Daoy (cell line): ENCODE measurements around the gene MRPL1. TPM values are rescaled to one million over a fixed set of nuclear protein-coding genes. Genes with fewer than 3 reads are reported as not detected.
"Not testable (repeated sequence)": the region's sequence is repeated elsewhere in the genome, so short reads cannot be mapped to it uniquely, and the experiment has no call there.

Source experiments
- DNase-seq: peaks from one replicate; pipeline ENCODE4 v3.0.0-alpha.2; 2015; ENCODE audit warnings: low read depth
- total RNA-seq: library from RNA; depleted of rRNA; stranded (reverse); fragments of >200 nt; shearing (Covaris generic); gene quantifications from 2 replicates; pipeline ENCODE4 v1.2.3, GENCODE V29; 2014

Gene MRPL1
- total RNA-seq, 1 experiment from 2014 or later = 37.4 TPM

DNA sequence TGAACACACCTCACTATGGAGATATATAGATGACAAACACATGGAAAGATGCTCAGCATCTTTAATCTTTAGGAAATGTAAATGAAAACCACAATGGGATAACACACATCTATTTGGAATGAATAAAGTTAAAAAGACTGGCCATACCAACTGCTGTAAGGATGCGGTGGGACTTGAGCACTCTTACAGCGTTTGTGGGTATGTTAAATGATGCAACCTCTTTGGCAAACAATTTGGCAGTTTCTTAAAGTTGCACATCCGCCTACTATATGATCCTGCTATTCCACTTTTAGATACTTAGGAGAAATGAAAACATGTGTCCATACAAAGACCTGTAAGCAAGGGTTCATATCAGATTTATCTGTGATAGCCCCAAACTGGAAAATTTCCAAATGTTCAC, 50.7 kb downstream of the MRPL1 start:
- DNase-seq = no peak

DNA sequence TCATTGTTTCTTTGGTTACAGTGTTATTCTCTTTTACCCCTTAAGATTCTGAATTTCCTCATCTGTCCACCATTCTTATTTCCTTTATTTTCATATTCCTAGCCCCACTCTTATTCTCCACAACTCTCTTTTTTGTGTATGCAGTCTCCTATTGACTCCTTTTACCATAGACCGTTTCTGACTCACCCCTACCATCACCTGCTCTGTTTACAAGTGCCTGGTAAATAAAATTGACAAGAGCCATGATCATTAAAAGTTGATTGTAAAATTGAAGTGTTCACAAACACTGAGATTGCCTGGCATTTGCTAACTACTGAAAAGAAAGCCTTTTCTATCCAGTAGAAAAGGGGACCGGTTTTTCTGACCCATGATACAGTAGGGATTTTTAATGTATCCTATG, 54.4 kb downstream of the MRPL1 start:
- DNase-seq = no peak

DNA sequence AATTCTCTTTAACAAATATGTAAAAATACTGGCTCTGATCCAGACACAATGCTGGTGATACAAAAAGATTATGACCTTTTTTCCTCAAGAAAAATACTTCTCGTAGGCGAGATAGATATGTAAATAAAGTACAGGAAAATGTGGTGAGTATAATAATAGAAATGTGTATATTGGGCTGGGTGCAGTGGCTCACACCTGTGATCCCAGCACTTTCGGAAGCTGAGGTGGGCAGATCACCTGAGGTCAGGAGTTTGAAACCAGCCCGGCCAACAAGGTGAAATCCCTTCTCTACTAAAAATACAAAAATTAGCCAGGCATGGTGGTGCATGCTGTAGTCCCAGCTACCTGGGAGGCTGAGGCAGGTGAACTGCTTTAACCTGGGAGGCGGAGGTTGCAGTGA, 55.0 kb downstream of the MRPL1 start:
- DNase-seq = no peak

DNA sequence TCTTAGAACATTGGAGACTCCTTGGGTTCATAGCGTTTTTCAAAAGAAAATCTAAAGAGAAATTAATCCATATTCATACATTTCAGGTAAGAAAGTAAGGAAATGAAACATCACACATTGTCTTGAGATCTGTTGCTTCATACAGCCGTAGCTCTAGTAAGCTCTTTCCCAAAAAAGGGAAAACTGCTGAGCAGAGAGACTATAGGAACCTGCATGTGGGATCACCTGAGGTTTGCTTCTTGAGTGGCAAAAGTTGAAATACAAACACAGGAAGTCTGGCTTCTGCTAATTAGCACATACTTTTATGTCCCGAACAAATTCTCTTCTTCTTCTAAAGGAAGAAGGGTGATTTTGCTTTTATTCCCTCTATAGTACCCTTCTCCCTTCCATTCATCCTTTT, 57.7 kb downstream of the MRPL1 start:
- no peak for DNase-seq

DNA sequence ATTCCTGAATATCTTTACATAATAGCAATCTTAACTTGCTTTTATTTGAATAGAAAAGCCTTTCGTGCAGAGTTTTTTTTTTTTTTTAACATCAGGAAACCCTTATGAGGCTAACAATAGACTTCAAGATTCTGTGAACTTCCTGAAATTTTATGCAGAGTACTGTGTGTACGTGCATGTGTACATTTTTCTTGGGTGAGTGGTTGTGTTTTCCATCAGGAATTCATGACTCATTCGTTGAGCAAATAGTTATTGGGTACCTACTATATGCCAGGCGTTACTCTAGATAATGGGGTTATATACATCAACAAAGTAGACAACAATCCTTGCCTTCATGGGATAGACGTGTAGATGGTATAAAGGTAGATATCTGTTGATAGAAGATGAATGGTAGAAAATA, 59.1 kb downstream of the MRPL1 start:
- DNase-seq = peak; percentile 58

DNA sequence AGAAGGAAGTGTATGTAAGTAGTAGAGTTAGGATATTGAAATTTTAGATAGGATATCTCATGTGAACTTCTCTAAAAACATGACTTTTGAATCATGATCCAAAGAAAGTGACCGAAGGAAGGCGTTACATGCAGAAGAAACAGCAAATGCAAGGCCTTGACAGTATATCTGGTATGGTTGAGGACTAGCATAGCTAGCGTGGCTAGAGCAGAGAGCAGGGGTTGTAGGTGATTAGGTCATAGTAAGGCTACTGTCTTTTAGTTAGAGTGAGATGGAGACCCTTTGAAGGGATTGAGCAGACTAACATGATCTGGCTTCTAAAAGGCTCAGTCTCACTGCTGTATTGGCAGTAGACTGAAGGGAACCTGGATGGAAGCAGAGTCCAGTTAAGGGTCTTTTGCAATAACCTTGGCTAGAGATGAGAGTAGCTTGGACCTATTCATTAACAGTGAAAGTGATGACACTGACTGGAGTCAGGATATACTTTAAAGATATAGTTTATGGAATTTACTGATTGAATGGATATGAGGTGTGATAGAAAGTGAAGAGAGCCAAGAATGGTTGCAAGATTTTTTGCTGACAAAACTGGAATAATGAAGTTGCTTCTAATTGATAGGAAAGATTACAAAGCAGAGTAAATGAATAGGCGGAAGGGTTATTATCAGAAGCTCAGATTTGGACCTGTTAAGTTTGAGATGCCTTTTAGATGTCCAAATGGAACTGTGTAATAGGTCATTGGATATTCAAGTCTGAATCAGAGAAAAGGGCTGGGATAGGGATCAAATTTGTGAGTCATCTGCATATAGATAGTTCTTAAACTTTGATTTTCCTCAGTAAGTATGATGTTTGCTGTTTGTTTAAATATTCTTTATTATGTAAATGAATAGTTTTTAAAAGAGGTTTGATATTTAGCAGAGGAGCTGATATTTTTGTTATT, 59.8 kb downstream of the MRPL1 start:
- DNase-seq = no peak

DNA sequence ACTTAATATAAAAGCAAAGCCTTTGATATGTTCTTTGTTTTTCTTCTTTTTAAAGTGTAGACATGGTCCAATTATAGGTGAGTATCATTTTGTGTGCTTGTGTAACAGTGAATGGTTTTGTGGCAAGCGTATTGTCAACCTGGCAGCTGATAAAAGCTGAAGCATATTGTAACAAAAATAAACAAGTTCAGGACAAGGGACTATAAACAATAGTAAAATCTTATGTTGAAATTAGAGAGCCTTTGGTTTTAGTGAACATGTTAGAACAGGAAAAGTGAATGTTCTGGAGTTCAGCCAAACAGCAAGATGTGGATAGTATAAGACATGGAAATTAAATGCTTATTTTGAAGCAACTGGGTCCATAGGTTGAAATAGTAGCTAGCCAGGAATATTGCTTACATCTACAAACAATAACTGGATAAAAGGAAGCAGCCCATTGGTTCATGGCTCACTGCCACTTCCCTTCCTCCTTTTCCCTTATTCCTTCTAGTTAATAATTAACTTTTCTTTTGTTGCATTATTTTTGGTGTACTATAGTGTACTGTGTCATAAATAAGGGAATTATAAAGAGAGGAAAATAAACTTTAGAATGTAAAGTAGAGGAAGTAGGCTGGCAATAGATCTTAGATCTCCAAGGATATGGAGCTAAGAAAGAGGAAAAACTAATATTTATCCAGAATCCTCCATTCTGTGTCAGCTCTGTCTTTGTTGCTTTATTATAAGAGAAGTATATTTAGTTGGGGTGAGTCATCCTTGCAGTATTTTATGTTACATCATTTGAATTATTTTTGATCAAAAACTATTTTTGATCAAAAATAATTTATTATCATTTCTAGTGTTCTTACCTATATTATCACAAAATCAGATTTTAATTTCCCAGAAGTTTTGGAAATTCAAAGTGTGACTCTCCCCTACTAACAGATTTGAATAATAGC, 65.6 kb downstream of the MRPL1 start:
- no peak for DNase-seq

DNA sequence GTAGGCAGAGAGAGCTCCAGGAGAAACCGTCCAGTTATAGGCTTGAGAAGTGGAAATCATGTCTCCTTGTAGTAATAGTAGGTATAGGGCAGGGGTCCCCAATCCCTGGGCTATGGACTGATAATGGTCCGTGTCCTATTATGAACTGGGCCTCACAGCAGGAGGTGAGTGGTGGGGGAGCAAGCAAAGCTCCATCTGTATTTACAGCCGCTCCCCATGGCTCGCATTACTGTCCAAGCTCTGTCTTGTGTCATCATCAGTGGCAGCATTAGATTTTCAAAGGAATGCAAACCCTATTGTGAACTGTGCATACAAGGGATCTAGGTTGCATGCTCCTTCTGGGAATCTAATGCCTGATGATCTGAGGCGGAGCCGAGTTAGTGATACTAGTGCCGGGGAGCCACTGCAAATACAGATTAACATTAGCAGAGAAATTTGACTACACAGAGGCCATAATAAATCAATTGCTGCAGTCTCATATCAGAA, 67.6 kb downstream of the MRPL1 start:
- no peak for DNase-seq

DNA sequence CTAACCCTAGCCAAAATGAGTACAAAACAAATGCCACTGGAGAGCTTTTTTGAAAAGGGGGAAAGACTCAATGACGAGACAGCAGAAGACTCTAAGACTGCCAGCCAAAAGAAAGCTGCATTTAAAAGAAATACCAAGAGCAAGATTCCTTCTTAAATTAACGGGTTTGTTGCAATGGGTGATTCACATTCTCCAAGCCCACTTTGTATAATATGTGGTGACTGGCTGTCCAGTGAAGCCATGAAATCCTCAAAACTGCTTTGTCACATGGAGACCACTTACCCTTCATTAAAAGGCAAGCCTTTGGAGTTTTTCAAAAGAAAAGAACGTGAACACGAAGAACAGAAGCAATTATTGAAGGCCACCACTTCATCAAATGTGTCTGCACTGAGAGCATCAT, 68.2 kb downstream of the MRPL1 start:
- no peak for DNase-seq

DNA sequence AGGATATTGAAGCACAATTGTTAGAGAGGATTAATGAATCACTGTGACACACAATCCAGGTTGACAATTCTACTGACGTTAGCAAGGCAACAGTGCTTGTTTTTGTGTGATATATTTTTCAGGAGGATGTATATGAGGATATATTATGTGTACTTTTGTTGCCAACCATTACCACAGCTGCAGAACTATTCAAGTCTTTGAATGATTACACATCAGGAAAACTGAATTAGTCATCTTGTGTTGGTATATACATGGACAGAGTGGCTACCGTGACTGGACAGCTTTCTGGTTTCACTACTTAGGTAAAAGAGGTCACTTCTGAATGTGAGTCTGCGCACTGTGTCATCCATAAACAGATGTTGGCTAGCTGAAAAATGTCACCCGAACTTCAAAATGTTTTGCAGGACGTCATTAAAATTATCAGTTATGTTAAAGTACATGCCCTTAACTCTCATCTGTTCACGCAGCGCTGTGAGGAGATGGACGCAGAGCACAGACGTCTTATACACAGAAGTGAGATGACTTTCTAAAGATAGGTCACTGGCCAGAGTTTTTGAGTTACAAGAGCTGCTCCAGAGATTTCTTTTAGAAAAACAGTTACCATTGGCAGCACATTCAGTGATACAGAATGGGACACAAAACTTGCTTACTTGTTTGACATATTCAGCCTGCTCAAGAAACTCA, 69.0 kb downstream of the MRPL1 start:
- peak; percentile 8 for DNase-seq

DNA sequence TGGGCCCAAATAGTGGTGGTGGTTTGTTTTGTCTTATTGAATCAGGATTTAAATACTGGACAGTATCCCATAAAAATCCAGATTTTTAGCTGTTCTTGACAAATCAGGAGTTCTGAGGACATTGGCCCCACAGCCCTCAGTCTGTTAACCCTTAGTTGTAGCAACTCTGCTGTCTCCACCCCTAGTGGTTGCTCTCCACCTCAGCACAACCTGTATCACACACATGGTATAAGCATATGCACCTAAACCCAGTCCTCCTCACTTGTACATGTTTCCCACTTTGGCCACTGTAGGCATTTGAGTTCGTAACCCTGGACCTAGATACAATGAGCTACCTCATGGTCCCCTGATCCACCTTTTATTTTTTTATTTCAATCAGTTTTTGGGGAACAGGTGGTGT, 75.9 kb downstream of the MRPL1 start:
- DNase-seq = no peak

DNA sequence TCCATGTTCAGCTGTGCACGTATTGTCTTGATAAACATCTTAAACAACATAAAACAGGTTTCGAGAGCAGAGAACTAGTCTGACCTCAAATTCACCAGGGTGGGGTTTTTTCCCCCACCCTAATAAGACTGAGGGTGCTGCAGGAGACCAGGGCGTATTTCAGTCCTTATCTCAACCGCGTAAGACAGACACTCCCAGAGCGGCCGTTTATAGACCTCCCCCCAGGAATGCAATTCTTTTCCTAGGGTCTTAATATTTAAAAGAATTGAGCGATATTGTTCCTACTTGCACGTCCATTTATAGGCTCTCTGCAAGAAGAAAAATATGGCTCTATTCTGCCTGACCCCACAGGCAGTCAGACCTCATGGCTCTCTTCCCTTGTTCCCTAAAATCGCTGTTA, 83.3 kb downstream of the MRPL1 start:
- DNase-seq = not testable (repeated sequence)

DNA sequence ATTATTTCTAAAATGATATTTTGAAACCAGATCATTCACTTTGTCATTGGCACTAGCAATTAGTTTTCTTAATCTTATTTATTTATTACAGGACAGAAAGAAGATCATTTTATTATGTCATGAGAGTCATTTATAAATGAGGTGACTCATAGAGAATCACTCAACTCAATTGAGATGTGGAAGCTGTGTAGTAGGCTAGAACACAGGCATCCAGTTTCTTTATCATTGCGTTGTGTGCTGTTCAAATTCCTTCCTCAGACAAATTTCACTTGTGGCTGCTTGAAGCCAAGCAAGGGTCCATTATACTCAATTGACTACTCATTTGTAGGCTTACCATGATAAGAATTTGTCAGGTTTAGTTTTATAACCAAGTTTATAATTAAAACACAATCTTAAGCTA, 87.6 kb downstream of the MRPL1 start:
- DNase-seq = no peak

DNA sequence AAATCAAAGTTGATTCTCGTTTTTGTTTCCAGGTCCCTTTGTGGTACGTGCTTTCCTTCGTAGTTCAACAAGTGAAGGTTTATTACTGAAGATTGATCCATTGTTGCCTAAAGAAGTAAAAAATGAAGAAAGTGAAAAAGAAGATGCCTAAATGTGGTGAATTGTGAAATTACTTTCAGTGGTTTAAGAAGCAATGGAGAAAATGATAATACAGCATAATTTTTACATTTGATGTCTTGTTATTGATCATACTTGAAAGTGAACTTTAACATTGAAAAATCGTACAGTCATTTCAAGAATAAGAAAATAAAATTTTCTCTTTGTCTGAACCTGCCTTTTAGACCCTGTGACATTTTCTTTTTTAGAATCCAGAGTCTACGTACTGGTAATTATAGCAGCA, 89.8 kb downstream of the MRPL1 start:
- no peak for DNase-seq

DNA sequence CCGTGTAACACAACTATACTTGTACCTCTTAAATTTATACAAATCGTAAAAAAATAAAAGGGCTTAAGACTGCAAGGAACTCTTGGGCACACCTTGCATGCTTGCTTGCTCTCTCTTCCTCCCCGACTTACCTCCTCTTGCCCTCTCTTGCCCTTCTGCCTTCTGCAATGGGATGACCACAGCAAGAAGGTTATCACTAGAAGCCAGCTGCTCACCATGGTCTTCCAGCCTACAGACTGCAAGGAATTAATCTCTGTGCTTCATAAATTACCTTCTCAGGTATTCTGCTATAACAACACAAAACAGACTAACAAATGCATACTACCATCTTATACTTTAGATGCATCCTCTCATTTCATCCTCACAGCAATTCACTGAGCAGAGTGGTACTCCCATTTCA, 92.1 kb downstream of the MRPL1 start:
- no peak for DNase-seq

DNA sequence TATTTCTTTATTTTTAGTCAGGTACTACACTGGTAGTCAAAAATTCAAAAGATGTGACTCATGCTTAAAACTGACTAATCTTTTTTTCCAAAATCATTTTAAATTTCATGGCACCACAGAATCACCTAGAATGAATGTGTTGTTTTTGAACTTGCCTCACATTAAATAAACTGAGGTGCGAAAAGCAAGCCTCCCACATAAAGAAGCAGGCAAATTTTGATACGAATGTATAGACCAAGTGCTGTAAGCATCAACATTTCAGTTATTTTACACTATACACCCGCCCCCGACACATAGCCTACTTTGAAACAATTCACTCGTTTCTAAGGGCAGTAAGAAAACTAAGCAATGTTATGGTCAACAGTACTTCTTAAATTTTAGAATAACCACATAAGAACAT, 94.3 kb downstream of the MRPL1 start:
- DNase-seq = no peak

DNA sequence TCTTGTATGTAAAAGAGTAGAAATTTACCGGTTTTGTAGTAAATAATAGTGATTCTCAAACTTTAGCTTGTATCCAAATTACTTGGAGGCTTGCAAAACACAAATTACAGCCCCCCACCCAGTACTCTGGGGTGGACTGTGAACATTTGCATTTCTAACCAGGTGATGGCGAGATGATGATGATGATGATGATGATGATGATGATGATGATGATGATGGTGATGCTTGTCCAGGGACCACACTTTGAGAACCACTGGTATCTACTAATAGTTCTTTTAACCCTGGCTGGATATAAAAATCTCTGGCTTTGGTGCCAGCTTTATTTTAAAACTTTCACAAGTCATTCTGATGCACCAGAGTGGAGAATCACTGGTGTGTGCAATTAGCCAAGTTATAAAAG, 96.3 kb downstream of the MRPL1 start:
- no peak for DNase-seq

DNA sequence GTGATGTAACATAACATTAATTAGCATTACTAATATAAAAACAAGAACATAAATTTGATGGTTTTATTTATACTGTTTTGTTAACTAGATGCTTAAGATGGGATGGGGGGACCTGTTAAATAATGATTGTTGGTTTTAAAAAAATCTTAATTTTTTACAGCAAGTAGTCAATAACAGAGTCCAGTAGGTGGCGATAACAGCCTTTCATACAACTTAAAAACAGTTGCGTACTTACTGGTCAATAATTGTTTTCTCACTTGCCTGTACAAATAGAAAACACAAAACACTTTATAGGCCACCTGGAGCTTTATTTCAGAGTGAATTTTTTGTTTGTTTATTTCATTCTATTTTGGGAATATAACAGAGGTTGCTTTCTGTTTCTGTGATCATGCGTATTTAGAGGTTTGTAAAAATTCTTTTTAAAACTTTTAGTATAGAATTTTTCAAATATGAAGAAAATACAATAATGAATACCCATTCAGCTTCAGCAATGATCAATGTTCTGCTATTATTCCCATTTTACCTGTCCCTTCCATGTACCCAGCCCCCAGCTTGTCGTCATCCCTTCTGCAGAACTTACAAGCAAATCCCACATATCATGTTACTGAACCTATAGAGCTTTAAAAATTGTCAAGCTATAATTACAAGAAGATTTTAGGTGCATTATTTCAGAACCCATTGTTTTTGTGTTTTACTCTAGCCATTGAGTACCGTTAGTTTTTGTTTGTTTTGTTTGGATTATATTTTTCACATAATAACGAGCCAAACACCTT, 97.1 kb downstream of the MRPL1 start:
- peak; percentile 2 for DNase-seq

DNA sequence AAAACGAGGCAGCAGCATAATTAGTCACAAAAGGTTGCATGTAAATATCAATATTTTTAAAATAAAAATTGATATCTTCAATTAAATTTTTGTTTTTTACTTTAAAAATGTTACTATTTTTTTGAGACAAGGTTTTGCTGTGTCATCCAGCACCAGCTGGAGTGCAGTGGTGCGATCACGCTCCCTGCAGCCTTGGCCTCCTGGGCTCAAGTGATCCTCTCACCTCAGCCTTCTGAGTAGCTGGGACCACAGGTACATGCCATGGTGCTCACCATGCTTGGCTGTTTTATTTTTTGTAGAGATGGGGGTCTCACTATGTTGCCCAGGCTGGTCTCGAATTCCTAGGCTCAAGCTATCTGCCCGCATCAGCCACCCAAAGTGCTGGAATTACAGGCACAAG, 97.7 kb downstream of the MRPL1 start:
- DNase-seq = no peak

DNA sequence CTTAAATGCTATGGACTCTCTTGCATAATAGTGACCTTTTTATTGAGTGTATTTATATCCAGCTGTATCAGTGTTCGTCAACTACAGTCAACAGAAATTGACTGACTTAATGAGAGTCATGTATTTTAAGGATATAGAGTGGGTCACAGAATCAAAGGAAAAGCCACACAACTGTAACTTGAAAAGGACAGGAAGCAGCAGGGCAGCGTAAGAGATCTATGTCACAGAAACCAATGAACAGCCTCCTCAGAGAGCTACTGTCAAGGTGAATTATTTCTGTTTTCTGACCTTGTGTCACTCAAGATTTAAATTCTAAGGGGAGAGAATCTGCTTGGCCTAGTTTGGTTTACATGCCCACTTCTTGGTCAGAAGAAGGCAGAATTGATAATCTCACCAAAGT, 100.4 kb downstream of the MRPL1 start:
- DNase-seq = no peak

DNA sequence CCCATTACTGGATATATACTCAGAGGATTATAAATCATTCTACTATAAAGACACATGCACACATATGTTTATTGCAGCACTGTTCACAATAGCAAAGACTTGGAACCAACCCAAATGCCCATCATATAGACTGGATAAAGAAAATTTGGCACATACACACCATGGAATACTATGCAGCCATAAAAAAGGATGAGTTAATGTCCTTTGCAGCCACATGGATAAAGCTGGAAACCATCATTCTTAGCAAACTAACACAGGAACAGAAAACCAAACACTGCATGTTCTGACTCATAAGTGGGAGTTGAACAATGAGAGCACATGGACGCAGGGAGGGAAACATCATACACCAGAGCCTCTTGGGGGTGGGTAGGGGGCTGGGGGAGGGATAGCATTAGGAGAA, 111.0 kb downstream of the MRPL1 start:
- DNase-seq = not testable (repeated sequence)
